H1 (cell line): Measurements from ENCODE around the gene TDP1. TPM values are rescaled to one million over a fixed set of nuclear protein-coding genes. Genes with fewer than 3 reads are reported as not detected.

Experiments used
- CTCF ChIA-PET: fragments of 300-600 bp; sonication (Branson Sonifier 250); formaldehyde crosslinking; loops from one replicate; lab custom pipeline; 2021; ENCODE audit not compliant: partially characterized antibody; lab: Charles Lee
- POLR2A ChIA-PET: fragments of 300-600 bp; sonication (Branson Sonifier 250); formaldehyde crosslinking; loops from one replicate; lab custom pipeline; 2021; ENCODE audit warnings: inconsistent platforms; ENCODE audit not compliant: partially characterized antibody; lab: Charles Lee
- DNase-seq, 2 experiments: peaks; one replicate each; pipeline versions ENCODE4 v3.0.0 to v3.0.0-alpha.2; 2010 to 2022; ENCODE audit warnings: low spot score in 2 of 2, low read depth in 1 of 2, mixed read lengths in 1 of 2
- FAIRE-seq: peaks from 2 replicates; lab custom pipeline; 2011; peaks lifted over from hg19 to GRCh38; lab: Jason Lieb, UNC
- H2AFZ ChIP-seq: 2 replicates; pipeline ENCODE4 v1.8.1; 2012; ENCODE audit warnings: low read length, inconsistent platforms
- H2AK5ac ChIP-seq: 2 replicates; pipeline ENCODE4 v1.6.1; 2013; ENCODE audit warnings: low read depth, low read length
- H2BK120ac ChIP-seq: replicated peaks from 2 replicates; pipeline ENCODE3; 2013; ENCODE audit warnings: low read depth, low read length, inconsistent platforms
- H2BK12ac ChIP-seq: 2 replicates; pipeline ENCODE4 v1.6.1; 2013; ENCODE audit warnings: low read depth, low read length
- H2BK15ac ChIP-seq: 2 replicates; pipeline ENCODE4 v1.6.1; 2013; ENCODE audit warnings: low read length
- H2BK20ac ChIP-seq: 2 replicates; pipeline ENCODE4 v1.6.1; 2013; ENCODE audit warnings: low read length
- H2BK5ac ChIP-seq: 2 replicates; pipeline ENCODE4 v1.6.1; 2013; ENCODE audit warnings: low read depth, low read length
- H3K14ac ChIP-seq: 2 replicates; pipeline ENCODE4 v1.6.1; 2013; ENCODE audit warnings: inconsistent platforms; ENCODE audit not compliant: insufficient read length
- H3K18ac ChIP-seq: 2 replicates; pipeline ENCODE4 v1.6.1; 2013; ENCODE audit warnings: low read length; ENCODE audit errors: extremely low read depth
- H3K23ac ChIP-seq: 2 replicates; pipeline ENCODE4 v1.6.1; 2013; ENCODE audit warnings: inconsistent platforms; ENCODE audit not compliant: insufficient read length
- H3K23me2 ChIP-seq: 2 replicates; pipeline ENCODE4 v1.6.1; 2013; ENCODE audit warnings: low read depth, low read length
- H3K27ac ChIP-seq: 2 replicates; pipeline ENCODE4 v1.6.1; 2011; ENCODE audit warnings: low read depth, low read length, inconsistent platforms
- H3K27me3 ChIP-seq, 4 experiments: replicated peaks in 1 of 4; 1 replicate in 1 of 4; 2 replicates in 3 of 4; pipeline versions ENCODE4 v1.6.1 to v1.8.1; 2011 to 2013; ENCODE audit warnings: low read length in 3 of 4, mild to moderate bottlenecking in 3 of 4, inconsistent platforms in 2 of 4, mixed read lengths in 2 of 4, moderate library complexity in 1 of 4; ENCODE audit not compliant: control insufficient read depth in 3 of 4, insufficient read depth in 3 of 4; ENCODE audit errors: extremely low read depth in 1 of 4
- H3K36me3 ChIP-seq, 4 experiments: 2 replicates each; pipeline versions ENCODE4 v1.6.1 to v1.8.1; 2011 to 2013; ENCODE audit warnings: mild to moderate bottlenecking in 4 of 4, low read length in 3 of 4, moderate library complexity in 2 of 4, control low read depth in 1 of 4, inconsistent platforms in 1 of 4; ENCODE audit not compliant: insufficient read depth in 4 of 4, control insufficient read depth in 2 of 4
- H3K4ac ChIP-seq: replicated peaks from 2 replicates; pipeline ENCODE3; 2013; ENCODE audit warnings: low read length, low read depth, mixed read lengths, inconsistent platforms; ENCODE audit not compliant: insufficient read length
- H3K4me1 ChIP-seq, 4 experiments: replicated peaks in 1 of 4; 1 replicate in 1 of 4; 2 replicates in 3 of 4; pipeline versions ENCODE4 v1.6.1 to v1.8.1; 2011 to 2013; ENCODE audit warnings: low read length in 3 of 4, inconsistent platforms in 2 of 4, mixed read lengths in 1 of 4; ENCODE audit not compliant: insufficient read depth in 4 of 4, control insufficient read depth in 3 of 4
- H3K4me2 ChIP-seq, 2 experiments: 2 replicates each; pipeline versions ENCODE4 v1.6.1 to v1.8.1; 2011 to 2013; ENCODE audit warnings: low read depth in 2 of 2, low read length in 2 of 2, control low read depth in 1 of 2, inconsistent platforms in 1 of 2, mild to moderate bottlenecking in 1 of 2; ENCODE audit not compliant: insufficient read depth in 1 of 2
- H3K4me3 ChIP-seq, 4 experiments: fragments of 200-600, 300-600 bp in 1 of 4; sonication (generic), shearing (Covaris generic), sonication (Bioruptor Twin) in 1 of 4; 2 replicates each; pipeline versions ENCODE4 v1.5.1 to v1.8.1; 2011 to 2016; ENCODE audit warnings: low read length in 4 of 4, low read depth in 3 of 4, control low read depth in 2 of 4, inconsistent platforms in 2 of 4, mild to moderate bottlenecking in 2 of 4, mixed read lengths in 1 of 4, moderate library complexity in 1 of 4; ENCODE audit not compliant: insufficient read depth in 2 of 4; ENCODE audit errors: extremely low read depth in 1 of 4
- H3K56ac ChIP-seq: replicated peaks from 2 replicates; pipeline ENCODE3; 2013; ENCODE audit warnings: low read depth, mild to moderate bottlenecking, mixed read lengths, low read length, inconsistent platforms; ENCODE audit not compliant: insufficient read length
- H3K79me1 ChIP-seq: 2 replicates; pipeline ENCODE4 v1.6.1; 2013; ENCODE audit warnings: low read depth, low read length, control low read depth
- H3K79me2 ChIP-seq, 2 experiments: 2 replicates each; pipeline versions ENCODE4 v1.6.1 to v1.8.1; 2012 to 2013; ENCODE audit warnings: low read length in 2 of 2, mild to moderate bottlenecking in 2 of 2, inconsistent platforms in 1 of 2; ENCODE audit not compliant: insufficient read depth in 2 of 2, control insufficient read depth in 1 of 2
- H3K9ac ChIP-seq, 4 experiments: replicated peaks in 1 of 4; 1 replicate in 1 of 4; 2 replicates in 3 of 4; pipeline versions ENCODE4 v1.6.1 to v1.8.1; 2011 to 2013; ENCODE audit warnings: low read depth in 3 of 4, low read length in 3 of 4, control low read depth in 2 of 4, mild to moderate bottlenecking in 2 of 4, moderate library complexity in 2 of 4, inconsistent platforms in 1 of 4; ENCODE audit errors: extremely low read depth in 1 of 4
- H3K9me3 ChIP-seq, 2 experiments: 2 replicates each; pipeline versions ENCODE4 v1.6.1 to v1.8.1; 2012 to 2013; ENCODE audit warnings: mild to moderate bottlenecking in 2 of 2, moderate library complexity in 2 of 2, control low read depth in 1 of 2, inconsistent platforms in 1 of 2, low read depth in 1 of 2, low read length in 1 of 2, mixed read lengths in 1 of 2; ENCODE audit not compliant: insufficient read depth in 2 of 2
- H4K20me1 ChIP-seq, 2 experiments: replicated peaks in 1 of 2; 2 replicates each; pipeline versions ENCODE3 to v1.8.1; 2011 to 2013; ENCODE audit warnings: inconsistent platforms in 2 of 2, low read length in 2 of 2, mild to moderate bottlenecking in 1 of 2; ENCODE audit not compliant: insufficient read depth in 2 of 2, control insufficient read depth in 1 of 2
- H4K5ac ChIP-seq: 2 replicates; pipeline ENCODE4 v1.6.1; 2013; ENCODE audit warnings: low read length, low read depth, mixed read lengths, inconsistent platforms; ENCODE audit not compliant: insufficient read length
- H4K8ac ChIP-seq: 2 replicates; pipeline ENCODE4 v1.8.0; 2013; ENCODE audit warnings: mild to moderate bottlenecking, moderate library complexity, low read length, inconsistent platforms; ENCODE audit not compliant: insufficient read depth; ENCODE audit errors: extremely low read depth
- H4K91ac ChIP-seq: replicated peaks from 2 replicates; pipeline ENCODE3; 2013; ENCODE audit warnings: low read length, mixed read lengths, inconsistent platforms; ENCODE audit not compliant: insufficient read length
- ASH2L ChIP-seq: fragments of 200-600, 300-600 bp; sonication (generic); IDR thresholded peaks from one replicate; pipeline ENCODE4 v1.7.1; 2017; ENCODE audit warnings: low read length
- CBX8 ChIP-seq: fragments of 300-800, 300-1000 bp; sonication (generic); IDR thresholded peaks from 2 replicates; pipeline ENCODE4 v1.7.1; 2016; ENCODE audit warnings: low read depth, low read length, borderline replicate concordance
- CHD2 ChIP-seq: IDR thresholded peaks from 2 replicates; pipeline ENCODE4 v1.6.1; 2012; ENCODE audit warnings: low read length, improper control_type of control experiment
- EP300 ChIP-seq, 2 experiments: IDR thresholded peaks; 1 replicate in 1 of 2; 2 replicates in 1 of 2; pipeline ENCODE4 v1.6.1; 2011 to 2012; ENCODE audit warnings: low read depth in 2 of 2, low read length in 2 of 2, mild to moderate bottlenecking in 2 of 2, borderline replicate concordance in 1 of 2, inconsistent platforms in 1 of 2, moderate library complexity in 1 of 2
- MAFK ChIP-seq: IDR thresholded peaks from 2 replicates; pipeline ENCODE4 v1.6.1; 2012; ENCODE audit warnings: low read depth, mild to moderate bottlenecking, improper control_type of control experiment, low read length
- POU5F1 ChIP-seq: IDR thresholded peaks from 2 replicates; pipeline ENCODE4 v1.6.1; 2011; ENCODE audit warnings: low read depth, mild to moderate bottlenecking, low read length, moderate library complexity
- RBBP5 ChIP-seq: IDR thresholded peaks from 2 replicates; pipeline ENCODE4 v1.7.1; 2012; ENCODE audit warnings: low read depth, mild to moderate bottlenecking, inconsistent platforms, low read length, moderate library complexity, borderline replicate concordance
- SUZ12 ChIP-seq: fragments of 200-600 bp; sonication (generic); IDR thresholded peaks from 2 replicates; pipeline ENCODE4 v1.6.1; 2012; ENCODE audit warnings: mild to moderate bottlenecking, inconsistent platforms, low read length, moderate library complexity, mixed read lengths
- WGBS, 2 experiments: shearing (Covaris generic) in 1 of 2; methylation state at CpG; one replicate each; pipeline versions ENCODE4 v1.1.6 to v1.1.7; 2013 to 2015; ENCODE audit warnings: low lambda C conversion rate in 2 of 2, mixed read lengths in 2 of 2, inconsistent platforms in 1 of 2, low coverage in 1 of 2, missing lambda C conversion rate in 1 of 2; ENCODE audit not compliant: insufficient replicate concordance in 2 of 2, insufficient coverage in 1 of 2, insufficient read length in 1 of 2; ENCODE audit errors: extremely low coverage in 1 of 2, missing lambda C conversion rate in 1 of 2; 5-methylcytosine and 5-hydroxymethylcytosine counted together
- polyA plus RNA-seq, 7 experiments: library from polyadenylated mRNA; depleted of rRNA in 3 of 7; stranded (reverse) in 5 of 7; unstranded in 2 of 7; fragments of >200 nt in 5 of 7; fragments of 200-250 nt in 2 of 7; gene quantifications; 1 replicate in 5 of 7; 2 replicates in 1 of 7; 4 replicates in 1 of 7; pipeline versions ENCODE4 v1.2.1 to v1.2.3, GENCODE V29; 2011 to 2013; ENCODE audit warnings: missing spikeins in 2 of 7, mixed read lengths in 2 of 7
- total RNA-seq: library from RNA; stranded (reverse); fragmentation: NEBNext Ultra II Directional; extraction: Animal tissue kit (Norgen Biotek cat#: 25700); gene quantifications from 2 replicates; pipeline ENCODE4 v1.2.1, GENCODE V29; 2021
- TF ChIP-seq, protein P1 (sequence below): IDR thresholded peaks from 2 replicates; pipeline ENCODE4 v1.6.1; 2011; ENCODE audit warnings: low read length, improper control_type of control experiment

TDP1 gene
- total and polyA plus RNA-seq, 2 of the 8 experiments (the other 6 are each of a cell fraction or from before 2014, with no cell fraction given): 32.2 to 69.9 TPM

DNA sequence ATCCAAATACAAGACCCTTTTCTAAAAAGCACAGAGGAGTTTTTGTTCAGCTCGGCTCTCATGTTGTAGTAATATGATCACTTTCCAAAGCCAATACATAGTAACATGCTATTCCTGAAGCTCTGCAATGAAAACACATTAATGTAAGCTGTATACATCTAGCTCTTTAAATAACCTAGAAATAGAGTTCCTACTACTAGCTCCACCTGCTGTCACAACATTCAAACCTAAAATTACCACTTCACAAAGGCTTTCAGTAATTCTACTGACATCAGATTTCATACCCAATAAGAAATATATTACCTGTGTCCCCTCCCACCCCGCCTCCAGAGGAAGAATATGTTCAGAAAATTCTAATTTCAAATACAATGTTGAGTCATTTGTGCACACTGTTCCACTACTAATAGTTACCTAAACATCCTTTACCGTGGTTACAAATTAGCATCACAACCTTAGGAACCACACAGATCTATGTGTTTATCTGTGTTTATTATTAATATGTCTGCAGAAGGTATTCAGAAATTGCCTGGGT, 19.0 kb upstream of the TDP1 start:
- FAIRE-seq: no peak
- H3K4me2 ChIP-seq: no peak overlapping the region
- H4K20me1 ChIP-seq: peaks cover 0 to 1% of the 10 kb centered on the region in 2 experiments
- no peak overlapping the region for H2AK5ac ChIP-seq
- H3K79me2 ChIP-seq: no peaks in the 10 kb centered on the region
- H2BK12ac ChIP-seq: no peak overlapping the region
- H3K56ac ChIP-seq: no peak overlapping the region
- H3K9ac ChIP-seq: no peak overlapping the region
- H2BK120ac ChIP-seq: no peak overlapping the region
- no peak for DNase-seq
- no peak overlapping the region for H3K27ac ChIP-seq
- no peak overlapping the region for H3K23ac ChIP-seq
- no peak overlapping the region for H3K14ac ChIP-seq
- H3K9me3 ChIP-seq: no peaks in the 10 kb centered on the region
- H2BK20ac ChIP-seq: no peak overlapping the region
- WGBS, 2 experiments: 65% methylated on average over 3 of the region's 3 CpGs; no CpG with 5 or more reads in 1 of the 2 experiments
- no peaks in the 10 kb centered on the region for H3K79me1 ChIP-seq
- H3K18ac ChIP-seq: no peak overlapping the region
- no peaks in the 10 kb centered on the region for H3K36me3 ChIP-seq
- H4K8ac ChIP-seq: no peak overlapping the region
- H3K4me1 ChIP-seq: peaks cover 0 to 9% (median 0%) of the 10 kb centered on the region in 4 experiments; a peak in 1 of 7 replicates
- H2AFZ ChIP-seq: no peak overlapping the region
- H2BK15ac ChIP-seq: no peak overlapping the region
- H3K4me3 ChIP-seq: no peak overlapping the region
- no peak overlapping the region for H3K4ac ChIP-seq
- H4K91ac ChIP-seq: no peak overlapping the region
- no peaks in the 10 kb centered on the region for H3K23me2 ChIP-seq
- ChIA-PET POLR2A (no interaction called here), CTCF (interaction anchor here (0.7 to 3.5 kb wide), 7 partner anchors 12 to 908 kb away, joined by 3 to 9 read pairs (median 3); partner anchors contain the start of genes EFCAB11 and TDP1)
- H2BK5ac ChIP-seq: no peak overlapping the region
- no peak overlapping the region for H4K5ac ChIP-seq
- H3K27me3 ChIP-seq: no peaks in the 10 kb centered on the region
- TF ChIP-seq MAFK (no peak), RBBP5 (no peak), ASH2L (no peak), EP300 (IDR thresholded peaks at IDR 0.05; ENCODE audit: borderline replicate concordance in 1 of 2, low read depth in 2 of 2, low read length in 2 of 2) (no peak), SUZ12 (no peak), POU5F1 (no peak), CBX8 (no peak), CHD2 (no peak)
- TF ChIP-seq, protein P1, sequence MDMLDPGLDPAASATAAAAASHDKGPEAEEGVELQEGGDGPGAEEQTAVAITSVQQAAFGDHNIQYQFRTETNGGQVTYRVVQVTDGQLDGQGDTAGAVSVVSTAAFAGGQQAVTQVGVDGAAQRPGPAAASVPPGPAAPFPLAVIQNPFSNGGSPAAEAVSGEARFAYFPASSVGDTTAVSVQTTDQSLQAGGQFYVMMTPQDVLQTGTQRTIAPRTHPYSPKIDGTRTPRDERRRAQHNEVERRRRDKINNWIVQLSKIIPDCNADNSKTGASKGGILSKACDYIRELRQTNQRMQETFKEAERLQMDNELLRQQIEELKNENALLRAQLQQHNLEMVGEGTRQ: no peak
